GM23338 (cell line): ENCODE results near the gene KLF7. TPM values are rescaled to one million over a fixed set of nuclear protein-coding genes. Genes with fewer than 3 reads are reported as not detected.

Experiments
- ATAC-seq: fragments of 200-7000 bp; cut with Tn5 transposase; 3 replicates; pipeline ENCODE4 v1.9.1; 2020
- DNase-seq: peaks from one replicate; pipeline ENCODE4 v3.0.0-alpha.2; 2015; ENCODE audit warnings: low spot score
- H2AFZ ChIP-seq: fragments of 200-600 bp; sonication (generic); 2 replicates; pipeline ENCODE4 v1.8.0; 2016; ENCODE audit warnings: antibody characterized with exemption, mild to moderate bottlenecking, moderate library complexity
- H3F3A ChIP-seq: fragments of 200-600 bp; sonication (generic); replicated peaks from 2 replicates; pipeline ENCODE4 v1.8.0; 2017; ENCODE audit warnings: antibody characterized with exemption, mixed run types, low read depth
- H3K27ac ChIP-seq: fragments of 200-600 bp; sonication (generic); 2 replicates; pipeline ENCODE4 v1.6.1; 2016; ENCODE audit warnings: low read depth
- H3K27me3 ChIP-seq: fragments of 200-600 bp; sonication (generic); 2 replicates; pipeline ENCODE4 v1.8.0; 2016; ENCODE audit warnings: mild to moderate bottlenecking, mixed run types, moderate library complexity; ENCODE audit not compliant: insufficient read depth
- H3K36me3 ChIP-seq: fragments of 200-600 bp; sonication (generic); 2 replicates; pipeline ENCODE4 v1.8.0; 2016; ENCODE audit warnings: mild to moderate bottlenecking; ENCODE audit not compliant: insufficient read depth
- H3K4me1 ChIP-seq: fragments of 200-600 bp; sonication (generic); 2 replicates; pipeline ENCODE4 v1.8.0; 2016; ENCODE audit warnings: mild to moderate bottlenecking, moderate library complexity; ENCODE audit not compliant: insufficient read depth
- H3K4me2 ChIP-seq: fragments of 200-600 bp; sonication (generic); 2 replicates; pipeline ENCODE4 v1.7.1; 2017; ENCODE audit warnings: mixed run types
- H3K4me3 ChIP-seq: fragments of 200-600 bp; sonication (generic); 2 replicates; pipeline ENCODE4 v1.6.1; 2016; ENCODE audit warnings: mixed run types
- H3K79me2 ChIP-seq: fragments of 200-600 bp; sonication (generic); replicated peaks from 2 replicates; pipeline ENCODE4 v1.8.0; 2017; ENCODE audit warnings: mild to moderate bottlenecking; ENCODE audit not compliant: insufficient read depth
- H3K9me2 ChIP-seq: fragments of 200-600 bp; sonication (generic); 2 replicates; pipeline ENCODE4 v1.8.0; 2017; ENCODE audit not compliant: insufficient read depth
- H4K20me1 ChIP-seq: fragments of 200-600 bp; sonication (generic); replicated peaks from 2 replicates; pipeline ENCODE4 v1.8.0; 2017; ENCODE audit warnings: mild to moderate bottlenecking; ENCODE audit not compliant: insufficient read depth
- H3K27ac Mint-ChIP-seq: 2 replicates; pipeline ENCODE4 v1.8.0; 2020; ENCODE audit warnings: inconsistent platforms, mild to moderate bottlenecking, moderate library complexity, mixed read lengths
- H3K27me3 Mint-ChIP-seq: 3 replicates; pipeline ENCODE4 v1.8.0; 2022; ENCODE audit warnings: low read depth, mild to moderate bottlenecking, moderate library complexity, mixed read lengths, inconsistent platforms; ENCODE audit not compliant: insufficient read depth, poor library complexity
- H3K36me3 Mint-ChIP-seq: 3 replicates; pipeline ENCODE4 v1.8.0; 2021; ENCODE audit warnings: low read depth, mild to moderate bottlenecking, inconsistent platforms, moderate library complexity, mixed read lengths
- H3K4me1 Mint-ChIP-seq: 3 replicates; pipeline ENCODE4 v1.8.0; 2020; ENCODE audit warnings: mild to moderate bottlenecking, inconsistent platforms, mixed read lengths
- H3K4me3 Mint-ChIP-seq: 3 replicates; pipeline ENCODE4 v1.8.0; 2021; ENCODE audit warnings: moderate library complexity, mild to moderate bottlenecking, inconsistent platforms, mixed read lengths
- H3K9me3 Mint-ChIP-seq: 3 replicates; pipeline ENCODE4 v1.8.0; 2020; ENCODE audit warnings: moderate library complexity, mild to moderate bottlenecking, inconsistent platforms, mixed read lengths
- ETS1 ChIP-seq: IDR thresholded peaks from 2 replicates; pipeline ENCODE4 v1.6.1; 2016; ENCODE audit warnings: antibody characterized with exemption
- NANOG ChIP-seq: IDR thresholded peaks from 2 replicates; pipeline ENCODE4 v1.6.1; 2016; ENCODE audit warnings: antibody characterized with exemption, borderline replicate concordance
- POLR2AphosphoS5 ChIP-seq: IDR thresholded peaks from 2 replicates; pipeline ENCODE4 v1.6.1; 2016; ENCODE audit warnings: antibody characterized with exemption, low read depth
- STAT1 ChIP-seq: IDR thresholded peaks from one replicate; pipeline ENCODE4 v1.6.1; 2016; ENCODE audit warnings: antibody characterized with exemption; ENCODE audit not compliant: unreplicated experiment
- ZNF114 ChIP-seq: fragments of 250-450 bp; sonication (Bioruptor Pico); IDR thresholded peaks from 2 replicates; pipeline ENCODE4 v1.5.0; 2020; ENCODE audit warnings: mild to moderate bottlenecking, moderate library complexity
- ZNF331 ChIP-seq: fragments of 250-450 bp; sonication (Bioruptor Pico); IDR thresholded peaks from 2 replicates; pipeline ENCODE4 v1.5.0; 2020; ENCODE audit warnings: low read depth, mild to moderate bottlenecking, moderate library complexity
- polyA plus RNA-seq: library from polyadenylated mRNA; unstranded; fragments of >200 nt; fragmentation: Nextera tagmentation; extraction: Ambion mirVana; gene quantifications from 2 replicates; pipeline ENCODE4 v1.2.1, GENCODE V29; 2016
- total RNA-seq: library from RNA; depleted of rRNA; stranded (reverse); fragments of >200 nt; shearing (Covaris generic); gene quantifications from 2 replicates; pipeline ENCODE4 v1.2.3, GENCODE V29; 2014
- TF ChIP-seq, protein P1 (sequence below): fragments of 250-450 bp; sonication (Bioruptor Pico); IDR thresholded peaks from 2 replicates; pipeline ENCODE4 v1.5.0; 2020; ENCODE audit warnings: mild to moderate bottlenecking, moderate library complexity

KLF7 gene
- total and polyA plus RNA-seq, 2 experiments from 2014 or later, result 5.7 to 15.4 TPM

DNA sequence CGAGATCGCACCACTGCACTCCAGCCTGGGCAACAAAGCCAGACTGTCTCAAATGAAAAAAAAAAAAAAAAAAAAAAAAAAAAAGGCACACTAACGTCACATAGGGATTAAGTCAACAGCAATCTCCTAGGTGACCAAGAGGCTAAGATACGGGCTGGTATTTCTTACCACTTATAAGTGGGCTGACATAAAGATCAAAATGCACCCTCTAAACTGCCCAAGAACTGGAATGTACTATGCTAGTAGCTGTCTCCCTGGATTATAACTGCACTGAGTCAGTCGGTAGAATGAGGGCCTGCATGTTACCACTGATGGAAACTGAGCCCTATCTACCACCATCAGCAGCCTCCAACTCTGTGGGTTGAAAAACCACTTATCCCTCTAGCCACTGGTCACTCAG is 80.6 kb downstream of the KLF7 start:
- Histone ChIP-seq H3K9me2 (no peaks in the 10 kb centered on the region), H3K36me3 (no peaks in the 10 kb centered on the region), H4K20me1 (no peaks in the 10 kb centered on the region), H3K4me1 (peaks cover 10% of the 10 kb centered on the region; the same call in 1 of the 2 replicates), H3K27me3 (no peaks in the 10 kb centered on the region), H3F3A (no peaks in the 10 kb centered on the region), H3K4me3 (no peak overlapping the region), H3K4me2 (no peak overlapping the region), H3K79me2 (peaks cover 23% of the 10 kb centered on the region; the same call in 1 of the 2 replicates), H2AFZ (no peak overlapping the region), H3K27ac (no peak overlapping the region)
- no peaks in the 10 kb centered on the region for H3K9me3 Mint-ChIP-seq
- peaks cover 24% of the 10 kb centered on the region for H3K4me1 Mint-ChIP-seq
- peaks cover 22% of the 10 kb centered on the region for H3K36me3 Mint-ChIP-seq
- no peak for TF ChIP-seq NANOG
- no peak for DNase-seq
- H3K27ac Mint-ChIP-seq, result peak overlapping the region; percentile 46; the same call in 1 of the 2 replicates
- peaks cover 4% of the 10 kb centered on the region for H3K27me3 Mint-ChIP-seq
- no peak for ATAC-seq
- H3K4me3 Mint-ChIP-seq, result no peak overlapping the region

DNA sequence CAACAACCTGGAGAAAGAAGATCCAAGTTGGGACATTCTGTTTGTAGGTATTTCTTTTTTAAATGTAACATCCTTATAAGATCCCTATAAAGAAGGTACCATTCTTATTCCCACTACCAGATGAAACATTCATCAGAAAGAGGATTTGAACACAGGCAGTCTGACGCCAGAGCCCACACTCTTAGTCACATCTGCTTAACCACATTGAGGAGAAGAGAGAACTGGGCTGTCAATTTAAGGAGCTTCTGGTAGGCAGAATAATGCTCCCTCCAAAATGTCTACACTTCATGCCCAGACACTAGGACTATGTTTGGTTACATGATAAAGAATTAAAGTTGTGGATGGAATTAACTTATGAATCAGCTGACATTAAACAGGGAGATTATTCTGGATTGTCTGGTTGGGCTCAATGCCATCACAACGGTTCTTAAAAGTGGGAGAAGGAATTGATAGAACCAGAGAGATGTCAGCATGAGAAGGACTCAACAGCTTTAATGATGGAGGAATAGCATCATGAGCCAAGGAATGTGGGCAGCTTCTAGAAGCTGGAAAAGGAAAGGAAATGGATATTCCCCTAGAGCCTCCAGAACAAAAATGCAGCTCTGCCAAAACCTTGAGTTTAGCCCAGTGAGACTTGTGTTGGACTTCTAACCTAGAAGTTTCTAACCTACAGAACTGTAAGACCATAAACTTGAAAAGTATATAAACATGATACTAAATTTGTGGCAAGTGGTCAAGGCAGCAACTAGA is 82.2 kb downstream of the KLF7 start:
- Histone ChIP-seq H2AFZ (no peak overlapping the region), H3K27me3 (no peaks in the 10 kb centered on the region), H3K4me2 (no peak overlapping the region), H3K4me3 (no peak overlapping the region), H3K9me2 (no peaks in the 10 kb centered on the region), H4K20me1 (no peaks in the 10 kb centered on the region), H3K36me3 (no peaks in the 10 kb centered on the region), H3F3A (no peaks in the 10 kb centered on the region), H3K27ac (no peak overlapping the region), H3K79me2 (0 out of 2 replicates have a peak, but pooled peaks cover 10% of the 10 kb centered on the region), H3K4me1 (peaks cover 2% of the 10 kb centered on the region; the same call in 1 of the 2 replicates)
- H3K27me3 Mint-ChIP-seq, result peaks cover 4% of the 10 kb centered on the region
- H3K36me3 Mint-ChIP-seq, result peaks cover 28% of the 10 kb centered on the region
- H3K4me3 Mint-ChIP-seq, result no peak overlapping the region
- ATAC-seq, result no peak
- peaks cover 14% of the 10 kb centered on the region for H3K4me1 Mint-ChIP-seq
- no peaks in the 10 kb centered on the region for H3K9me3 Mint-ChIP-seq
- no peak for TF ChIP-seq ZNF114 (CRISPR knock-in tag)
- TF ChIP-seq ZNF331 (CRISPR knock-in tag), result no peak
- no peak for TF ChIP-seq ETS1
- TF ChIP-seq, protein P1, sequence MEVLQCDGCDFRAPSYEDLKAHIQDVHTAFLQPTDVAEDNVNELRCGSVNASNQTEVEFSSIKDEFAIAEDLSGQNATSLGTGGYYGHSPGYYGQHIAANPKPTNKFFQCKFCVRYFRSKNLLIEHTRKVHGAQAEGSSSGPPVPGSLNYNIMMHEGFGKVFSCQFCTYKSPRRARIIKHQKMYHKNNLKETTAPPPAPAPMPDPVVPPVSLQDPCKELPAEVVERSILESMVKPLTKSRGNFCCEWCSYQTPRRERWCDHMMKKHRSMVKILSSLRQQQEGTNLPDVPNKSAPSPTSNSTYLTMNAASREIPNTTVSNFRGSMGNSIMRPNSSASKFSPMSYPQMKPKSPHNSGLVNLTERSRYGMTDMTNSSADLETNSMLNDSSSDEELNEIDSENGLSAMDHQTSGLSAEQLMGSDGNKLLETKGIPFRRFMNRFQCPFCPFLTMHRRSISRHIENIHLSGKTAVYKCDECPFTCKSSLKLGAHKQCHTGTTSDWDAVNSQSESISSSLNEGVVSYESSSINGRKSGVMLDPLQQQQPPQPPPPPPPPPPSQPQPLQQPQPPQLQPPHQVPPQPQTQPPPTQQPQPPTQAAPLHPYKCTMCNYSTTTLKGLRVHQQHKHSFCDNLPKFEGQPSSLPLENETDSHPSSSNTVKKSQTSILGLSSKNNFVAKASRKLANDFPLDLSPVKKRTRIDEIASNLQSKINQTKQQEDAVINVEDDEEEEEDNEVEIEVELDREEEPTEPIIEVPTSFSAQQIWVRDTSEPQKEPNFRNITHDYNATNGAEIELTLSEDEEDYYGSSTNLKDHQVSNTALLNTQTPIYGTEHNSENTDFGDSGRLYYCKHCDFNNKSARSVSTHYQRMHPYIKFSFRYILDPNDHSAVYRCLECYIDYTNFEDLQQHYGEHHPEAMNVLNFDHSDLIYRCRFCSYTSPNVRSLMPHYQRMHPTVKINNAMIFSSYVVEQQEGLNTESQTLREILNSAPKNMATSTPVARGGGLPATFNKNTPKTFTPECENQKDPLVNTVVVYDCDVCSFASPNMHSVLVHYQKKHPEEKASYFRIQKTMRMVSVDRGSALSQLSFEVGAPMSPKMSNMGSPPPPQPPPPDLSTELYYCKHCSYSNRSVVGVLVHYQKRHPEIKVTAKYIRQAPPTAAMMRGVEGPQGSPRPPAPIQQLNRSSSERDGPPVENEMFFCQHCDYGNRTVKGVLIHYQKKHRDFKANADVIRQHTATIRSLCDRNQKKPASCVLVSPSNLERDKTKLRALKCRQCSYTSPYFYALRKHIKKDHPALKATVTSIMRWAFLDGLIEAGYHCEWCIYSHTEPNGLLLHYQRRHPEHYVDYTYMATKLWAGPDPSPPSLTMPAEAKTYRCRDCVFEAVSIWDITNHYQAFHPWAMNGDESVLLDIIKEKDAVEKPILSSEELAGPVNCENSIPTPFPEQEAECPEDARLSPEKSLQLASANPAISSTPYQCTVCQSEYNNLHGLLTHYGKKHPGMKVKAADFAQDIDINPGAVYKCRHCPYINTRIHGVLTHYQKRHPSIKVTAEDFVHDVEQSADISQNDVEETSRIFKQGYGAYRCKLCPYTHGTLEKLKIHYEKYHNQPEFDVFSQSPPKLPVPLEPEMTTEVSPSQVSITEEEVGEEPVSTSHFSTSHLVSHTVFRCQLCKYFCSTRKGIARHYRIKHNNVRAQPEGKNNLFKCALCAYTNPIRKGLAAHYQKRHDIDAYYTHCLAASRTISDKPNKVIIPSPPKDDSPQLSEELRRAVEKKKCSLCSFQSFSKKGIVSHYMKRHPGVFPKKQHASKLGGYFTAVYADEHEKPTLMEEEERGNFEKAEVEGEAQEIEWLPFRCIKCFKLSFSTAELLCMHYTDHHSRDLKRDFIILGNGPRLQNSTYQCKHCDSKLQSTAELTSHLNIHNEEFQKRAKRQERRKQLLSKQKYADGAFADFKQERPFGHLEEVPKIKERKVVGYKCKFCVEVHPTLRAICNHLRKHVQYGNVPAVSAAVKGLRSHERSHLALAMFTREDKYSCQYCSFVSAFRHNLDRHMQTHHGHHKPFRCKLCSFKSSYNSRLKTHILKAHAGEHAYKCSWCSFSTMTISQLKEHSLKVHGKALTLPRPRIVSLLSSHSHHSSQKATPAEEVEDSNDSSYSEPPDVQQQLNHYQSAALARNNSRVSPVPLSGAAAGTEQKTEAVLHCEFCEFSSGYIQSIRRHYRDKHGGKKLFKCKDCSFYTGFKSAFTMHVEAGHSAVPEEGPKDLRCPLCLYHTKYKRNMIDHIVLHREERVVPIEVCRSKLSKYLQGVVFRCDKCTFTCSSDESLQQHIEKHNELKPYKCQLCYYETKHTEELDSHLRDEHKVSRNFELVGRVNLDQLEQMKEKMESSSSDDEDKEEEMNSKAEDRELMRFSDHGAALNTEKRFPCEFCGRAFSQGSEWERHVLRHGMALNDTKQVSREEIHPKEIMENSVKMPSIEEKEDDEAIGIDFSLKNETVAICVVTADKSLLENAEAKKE, result no peak
- TF ChIP-seq POLR2AphosphoS5, result no peak
- TF ChIP-seq STAT1, result no peak
- H3K27ac Mint-ChIP-seq, result no peak overlapping the region
- DNase-seq, result no peak
